ENCODE data around the gene ZNF514. TPM values are rescaled to one million over a fixed set of nuclear protein-coding genes. Genes with fewer than 3 reads are reported as not detected.
"Not testable (repeated sequence)": the region's sequence is repeated elsewhere in the genome, so short reads cannot be mapped to it uniquely, and the experiment has no call there.

ZNF514 gene
- total RNA-seq, 1 experiment from 2014 or later = 8.5 TPM

DNA sequence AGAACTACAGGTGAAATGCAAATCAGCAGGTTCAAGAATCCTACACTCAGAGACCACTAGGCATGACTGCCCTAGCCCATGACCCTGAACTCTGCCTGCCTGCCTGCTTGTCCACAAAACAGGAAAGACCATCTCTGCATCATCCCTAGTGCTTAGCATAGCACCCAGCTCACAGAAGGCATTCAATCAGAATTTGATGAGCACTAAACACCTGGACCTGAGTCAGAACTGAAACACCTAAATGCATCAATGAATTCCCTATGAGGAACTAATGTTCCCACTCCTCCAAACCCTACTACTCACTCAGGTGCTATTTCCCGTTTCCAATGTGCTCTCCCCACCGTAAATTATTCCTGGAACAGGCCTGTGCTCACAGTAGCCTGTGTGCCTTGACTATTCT is 59.7 kb downstream of the ZNF514 start:
- Histone ChIP-seq H3K4me1 (ENCODE audit: control insufficient read depth in 1 of 2, insufficient read depth in 2 of 2, low read length in 2 of 2) (no peaks in the 10 kb centered on the region), H2AFZ (ENCODE audit: low read depth, low read length, poor library complexity, severe bottlenecking) (no peak overlapping the region), H3K9ac (ENCODE audit: low read length) (no peak overlapping the region), H3K27me3 (ENCODE audit: insufficient read depth, low read length) (no peaks in the 10 kb centered on the region), H3K9me2 (ENCODE audit: insufficient read depth) (no peaks in the 10 kb centered on the region), H4K20me1 (ENCODE audit: insufficient read depth) (peaks cover 4% of the 10 kb centered on the region; the same call in 1 of the 2 replicates), H3K36me3 (ENCODE audit: control insufficient read depth in 1 of 2, insufficient read depth in 2 of 2, low read length in 2 of 2) (peaks cover 20 to 31% of the 10 kb centered on the region in 2 experiments; a peak in 3 of 4 replicates), H3K4me3 (replicated peaks in 1 of 2; ENCODE audit: low read depth in 1 of 2, low read length in 2 of 2) (no peak overlapping the region), H3K4me2 (ENCODE audit: low read length) (no peak overlapping the region), H3K9me3 (ENCODE audit: control insufficient read depth in 1 of 2, insufficient read depth in 1 of 2, low read depth in 1 of 2, low read length in 2 of 2) (no peaks in the 10 kb centered on the region), H3K79me2 (ENCODE audit: insufficient read depth, low read length) (peaks cover 12% of the 10 kb centered on the region), H3K27ac (ENCODE audit: low read depth, low read length) (no peak overlapping the region)
- ChIA-PET POLR2A (no interaction called here), CTCF (no interaction called here), RAD21 (ENCODE audit: low non-redundant PET in 1 of 2, low total read pairs in 2 of 2, uncharacterized antibody in 2 of 2, unreplicated experiment in 2 of 2) (no interaction called here)
- intact Hi-C loops (cut with micrococcal nuclease) = no loop called here
- ATAC-seq = no peak
- no peak for DNase-seq (ENCODE audit: low read depth, low spot score)
- TF ChIP-seq, protein P1, sequence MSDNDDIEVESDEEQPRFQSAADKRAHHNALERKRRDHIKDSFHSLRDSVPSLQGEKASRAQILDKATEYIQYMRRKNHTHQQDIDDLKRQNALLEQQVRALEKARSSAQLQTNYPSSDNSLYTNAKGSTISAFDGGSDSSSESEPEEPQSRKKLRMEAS (IDR thresholded peaks at IDR 0.05) = no peak
- TF ChIP-seq ZFX (IDR thresholded peaks at IDR 0.05) = no peak
- TF ChIP-seq SIN3A (IDR thresholded peaks at IDR 0.05; ENCODE audit: low read depth) = no peak
- TF ChIP-seq FOSL1 (IDR thresholded peaks at IDR 0.05; ENCODE audit: low read depth) = no peak
- no peak for TF ChIP-seq POLR2A (IDR thresholded peaks at IDR 0.05; ENCODE audit: borderline replicate concordance, extremely low read depth, insufficient read depth, insufficient read length)
- TF ChIP-seq REST (IDR thresholded peaks at IDR 0.05; ENCODE audit: low read depth) = no peak
- TF ChIP-seq, protein P2, sequence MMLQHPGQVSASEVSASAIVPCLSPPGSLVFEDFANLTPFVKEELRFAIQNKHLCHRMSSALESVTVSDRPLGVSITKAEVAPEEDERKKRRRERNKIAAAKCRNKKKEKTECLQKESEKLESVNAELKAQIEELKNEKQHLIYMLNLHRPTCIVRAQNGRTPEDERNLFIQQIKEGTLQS (IDR thresholded peaks at IDR 0.05) = no peak
- TF ChIP-seq EZH2 (IDR thresholded peaks at IDR 0.05) = no peak
- TF ChIP-seq CEBPB (IDR thresholded peaks at IDR 0.05; ENCODE audit: low read depth) = no peak
- no peak for TF ChIP-seq TCF7L2 (IDR thresholded peaks at IDR 0.05; ENCODE audit: borderline replicate concordance, extremely low read depth, insufficient read depth, insufficient read length)
- TF ChIP-seq, protein P3, sequence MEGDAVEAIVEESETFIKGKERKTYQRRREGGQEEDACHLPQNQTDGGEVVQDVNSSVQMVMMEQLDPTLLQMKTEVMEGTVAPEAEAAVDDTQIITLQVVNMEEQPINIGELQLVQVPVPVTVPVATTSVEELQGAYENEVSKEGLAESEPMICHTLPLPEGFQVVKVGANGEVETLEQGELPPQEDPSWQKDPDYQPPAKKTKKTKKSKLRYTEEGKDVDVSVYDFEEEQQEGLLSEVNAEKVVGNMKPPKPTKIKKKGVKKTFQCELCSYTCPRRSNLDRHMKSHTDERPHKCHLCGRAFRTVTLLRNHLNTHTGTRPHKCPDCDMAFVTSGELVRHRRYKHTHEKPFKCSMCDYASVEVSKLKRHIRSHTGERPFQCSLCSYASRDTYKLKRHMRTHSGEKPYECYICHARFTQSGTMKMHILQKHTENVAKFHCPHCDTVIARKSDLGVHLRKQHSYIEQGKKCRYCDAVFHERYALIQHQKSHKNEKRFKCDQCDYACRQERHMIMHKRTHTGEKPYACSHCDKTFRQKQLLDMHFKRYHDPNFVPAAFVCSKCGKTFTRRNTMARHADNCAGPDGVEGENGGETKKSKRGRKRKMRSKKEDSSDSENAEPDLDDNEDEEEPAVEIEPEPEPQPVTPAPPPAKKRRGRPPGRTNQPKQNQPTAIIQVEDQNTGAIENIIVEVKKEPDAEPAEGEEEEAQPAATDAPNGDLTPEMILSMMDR (IDR thresholded peaks at IDR 0.05 in 2 of 3, conservative IDR thresholded peaks at IDR 0.05 in 1 of 3; ENCODE audit: borderline replicate concordance in 1 of 3, insufficient read depth in 1 of 3, low read depth in 2 of 3, low read length in 2 of 3) = no peak
- TF ChIP-seq RAD21 (IDR thresholded peaks at IDR 0.05; ENCODE audit: low read depth) = no peak
- TF ChIP-seq SP1 (IDR thresholded peaks at IDR 0.05; ENCODE audit: low read depth) = no peak
- no peak for TF ChIP-seq EGR1 (IDR thresholded peaks at IDR 0.05; ENCODE audit: low read depth)
- TF ChIP-seq SRF (IDR thresholded peaks at IDR 0.05; ENCODE audit: low read depth) = no peak
- TF ChIP-seq ELF1 (IDR thresholded peaks at IDR 0.05; ENCODE audit: borderline replicate concordance, low read depth) = no peak
- no TSS peak for BruUV-seq (replicated peaks)

DNA sequence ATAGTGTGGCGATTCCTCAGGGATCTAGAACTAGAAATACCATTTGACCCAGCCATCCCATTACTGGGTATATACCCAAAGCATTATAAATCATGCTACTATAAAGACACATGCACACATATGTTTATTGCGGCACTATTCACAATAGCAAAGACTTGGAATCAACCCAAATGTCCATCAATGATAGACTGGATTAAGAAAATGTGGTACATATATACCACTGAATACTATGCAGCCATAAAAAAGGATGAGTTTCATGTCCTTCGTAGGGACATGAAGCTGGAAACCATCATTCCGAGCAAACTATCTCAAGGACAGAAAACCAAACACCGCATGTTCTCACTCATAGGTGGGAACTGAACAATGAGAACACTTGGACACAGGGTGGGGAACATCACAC is 61.4 kb downstream of the ZNF514 start:
- H3K9ac ChIP-seq (ENCODE audit: low read length); RAD21 ChIA-PET (ENCODE audit: low non-redundant PET in 1 of 2, low total read pairs in 2 of 2, uncharacterized antibody in 2 of 2, unreplicated experiment in 2 of 2); H3K4me2 ChIP-seq (ENCODE audit: low read length); ATAC-seq; BruUV-seq (replicated peaks); POLR2A ChIA-PET; DNase-seq (ENCODE audit: low read depth, low spot score); H3K27me3 ChIP-seq (ENCODE audit: insufficient read depth, low read length); intact Hi-C loops (cut with micrococcal nuclease); H3K9me2 ChIP-seq (ENCODE audit: insufficient read depth); CTCF ChIA-PET; H3K4me1 ChIP-seq (ENCODE audit: control insufficient read depth in 1 of 2, insufficient read depth in 2 of 2, low read length in 2 of 2); H3K9me3 ChIP-seq (ENCODE audit: control insufficient read depth in 1 of 2, insufficient read depth in 1 of 2, low read depth in 1 of 2, low read length in 2 of 2); H3K4me3 ChIP-seq (replicated peaks in 1 of 2; ENCODE audit: low read depth in 1 of 2, low read length in 2 of 2); H4K20me1 ChIP-seq (ENCODE audit: insufficient read depth); H2AFZ ChIP-seq (ENCODE audit: low read depth, low read length, poor library complexity, severe bottlenecking); H3K27ac ChIP-seq (ENCODE audit: low read depth, low read length): not testable (repeated sequence)
- peaks cover 17% of the 10 kb centered on the region for H3K79me2 ChIP-seq (ENCODE audit: insufficient read depth, low read length)
- peaks cover 15 to 21% of the 10 kb centered on the region in 2 experiments; a peak in 3 of 4 replicates for H3K36me3 ChIP-seq (ENCODE audit: control insufficient read depth in 1 of 2, insufficient read depth in 2 of 2, low read length in 2 of 2)

Data from HCT116 (cell line).